AG08395 (cell line): ENCODE measurements around the gene TASP1.
"Not testable (repeated sequence)": the region's sequence is repeated elsewhere in the genome, so short reads cannot be mapped to it uniquely, and the experiment has no call there.

Experiments used
- DNase-seq: peaks from one replicate; pipeline ENCODE4 v3.0.0; 2012; ENCODE audit warnings: mixed read lengths, low spot score

The TASP1 gene

DNA sequence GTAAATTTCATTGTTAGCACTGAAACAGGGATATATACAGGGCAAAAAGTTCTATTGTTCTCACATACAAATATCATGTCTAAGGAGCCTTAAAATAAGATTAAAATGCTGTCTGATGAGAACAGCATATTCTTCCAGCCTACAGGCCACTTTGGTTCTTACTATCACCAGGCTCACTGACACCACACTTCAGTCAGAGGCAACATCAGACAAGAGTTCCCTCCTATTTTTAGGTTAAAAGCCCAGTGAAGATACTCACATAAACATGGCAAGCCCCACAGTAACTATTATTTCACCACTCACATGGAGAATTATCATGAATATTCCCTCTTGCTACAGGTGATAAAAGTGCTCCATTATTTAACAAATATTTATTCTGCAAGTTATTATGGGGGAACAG is 241.9 kb downstream of the TASP1 start:
- no peak for DNase-seq

DNA sequence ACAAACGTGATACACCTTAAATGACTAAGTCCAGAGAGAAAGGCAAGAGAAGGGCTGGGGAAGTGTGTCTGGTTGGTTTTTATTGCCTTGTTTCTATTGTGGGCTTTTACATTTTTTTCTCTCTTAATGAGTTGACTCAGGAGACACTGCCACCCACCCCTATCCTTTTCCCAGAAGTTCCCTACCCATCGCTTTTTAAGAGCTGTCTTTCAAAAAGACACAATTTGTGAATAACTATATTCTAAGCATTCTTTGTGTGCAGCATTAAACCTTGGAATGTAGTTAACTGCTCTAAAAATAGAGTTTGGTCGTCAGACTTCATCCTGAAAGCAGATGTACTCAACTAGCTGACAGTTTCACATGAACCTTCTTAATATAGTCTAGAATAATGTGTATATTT is 242.7 kb downstream of the TASP1 start:
- peak; percentile 40 for DNase-seq

DNA sequence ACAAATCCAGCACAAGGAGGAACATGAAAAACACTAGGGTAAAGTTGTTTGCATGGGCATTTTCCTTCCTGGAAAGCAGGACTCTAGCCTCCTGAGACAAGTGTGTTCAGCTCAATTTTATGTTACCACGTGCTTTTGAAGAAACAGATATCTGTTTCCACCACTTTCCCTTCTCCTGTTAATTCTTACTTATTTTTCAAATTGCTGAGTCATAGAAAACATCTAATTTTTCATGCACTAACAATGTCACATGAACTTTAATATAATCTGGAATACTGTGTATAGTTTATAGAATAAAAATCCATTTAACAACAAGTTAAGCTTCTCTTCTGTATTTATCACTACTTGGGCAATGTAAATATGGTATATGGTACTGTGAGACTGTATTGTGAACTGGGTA is 243.5 kb downstream of the TASP1 start:
- DNase-seq = no peak

DNA sequence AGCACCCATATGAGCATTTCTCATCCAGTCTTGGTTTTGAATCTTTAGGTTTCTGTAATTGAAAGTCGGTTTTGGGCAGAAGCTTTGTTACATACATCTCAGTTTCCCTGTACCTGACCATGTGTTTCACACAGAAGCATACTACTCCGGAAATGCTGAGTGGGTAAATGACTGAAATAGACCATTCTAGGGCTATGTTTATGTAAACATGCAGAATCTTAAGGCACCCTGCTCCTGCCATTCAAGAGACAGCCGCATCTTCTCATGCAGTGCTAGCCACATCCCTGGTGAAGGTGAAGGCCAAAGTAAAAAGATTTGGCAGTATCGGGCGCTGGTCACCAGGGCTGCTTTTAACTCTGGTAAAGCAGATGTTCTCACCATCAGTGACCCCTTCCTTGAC is 246.3 kb downstream of the TASP1 start:
- DNase-seq = no peak

DNA sequence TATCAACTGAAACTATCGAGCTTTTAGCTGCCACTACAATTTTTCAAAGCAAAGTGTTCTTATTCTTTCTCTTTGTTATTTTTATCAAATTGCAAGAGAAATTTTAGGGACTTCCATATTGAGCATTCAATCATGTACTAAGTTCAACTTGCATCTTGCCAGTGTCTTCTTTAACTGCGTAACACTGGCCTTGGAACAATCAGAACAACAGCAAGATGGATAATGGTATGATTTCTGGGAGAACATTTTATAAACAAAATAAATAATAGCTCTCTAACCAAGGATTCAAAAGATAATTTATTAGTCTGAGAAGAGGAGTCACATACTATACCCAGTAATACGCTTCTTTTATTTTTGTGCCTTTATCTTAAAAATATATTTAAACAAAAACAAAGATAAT is 249.6 kb downstream of the TASP1 start:
- no peak for DNase-seq

DNA sequence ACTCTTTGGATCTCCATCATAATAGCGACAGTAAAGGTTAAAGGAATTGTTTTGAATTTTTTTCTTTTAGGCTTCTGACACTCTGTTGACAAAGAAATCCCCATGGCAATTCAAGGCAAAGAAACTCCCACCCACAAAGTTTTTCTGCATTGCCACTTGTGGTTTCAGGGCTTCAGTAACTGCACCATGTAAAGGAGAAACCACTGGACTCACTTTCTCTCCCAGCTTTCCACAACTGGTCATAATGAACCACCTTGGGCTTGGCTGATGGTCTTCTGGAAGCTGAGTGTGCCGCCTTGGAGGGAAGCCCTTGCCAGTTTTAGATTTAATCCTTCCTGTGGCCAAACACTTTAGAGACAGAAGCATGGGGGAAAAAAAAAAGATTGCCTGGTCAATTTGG is 254.6 kb downstream of the TASP1 start:
- DNase-seq = no peak

DNA sequence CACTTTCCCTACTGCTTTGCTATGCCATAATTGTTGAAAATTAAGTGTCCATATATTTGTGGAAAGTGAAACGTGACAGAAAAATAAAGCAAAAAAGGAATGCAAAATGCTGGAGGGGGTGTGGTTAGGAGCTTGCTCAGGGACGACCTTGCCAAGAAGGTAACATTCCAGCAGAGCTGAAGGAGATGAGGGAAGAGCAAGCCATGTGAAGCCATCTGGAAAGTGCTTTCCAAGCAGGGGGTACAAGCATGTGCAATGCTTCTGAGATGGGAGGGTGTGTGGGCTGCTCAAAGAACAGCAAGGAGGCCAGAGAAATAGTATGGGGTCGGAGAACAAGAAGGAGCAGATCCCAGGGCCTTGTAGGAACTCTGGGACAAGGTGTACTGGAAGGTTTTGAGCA is 255.9 kb downstream of the TASP1 start:
- DNase-seq = no peak

DNA sequence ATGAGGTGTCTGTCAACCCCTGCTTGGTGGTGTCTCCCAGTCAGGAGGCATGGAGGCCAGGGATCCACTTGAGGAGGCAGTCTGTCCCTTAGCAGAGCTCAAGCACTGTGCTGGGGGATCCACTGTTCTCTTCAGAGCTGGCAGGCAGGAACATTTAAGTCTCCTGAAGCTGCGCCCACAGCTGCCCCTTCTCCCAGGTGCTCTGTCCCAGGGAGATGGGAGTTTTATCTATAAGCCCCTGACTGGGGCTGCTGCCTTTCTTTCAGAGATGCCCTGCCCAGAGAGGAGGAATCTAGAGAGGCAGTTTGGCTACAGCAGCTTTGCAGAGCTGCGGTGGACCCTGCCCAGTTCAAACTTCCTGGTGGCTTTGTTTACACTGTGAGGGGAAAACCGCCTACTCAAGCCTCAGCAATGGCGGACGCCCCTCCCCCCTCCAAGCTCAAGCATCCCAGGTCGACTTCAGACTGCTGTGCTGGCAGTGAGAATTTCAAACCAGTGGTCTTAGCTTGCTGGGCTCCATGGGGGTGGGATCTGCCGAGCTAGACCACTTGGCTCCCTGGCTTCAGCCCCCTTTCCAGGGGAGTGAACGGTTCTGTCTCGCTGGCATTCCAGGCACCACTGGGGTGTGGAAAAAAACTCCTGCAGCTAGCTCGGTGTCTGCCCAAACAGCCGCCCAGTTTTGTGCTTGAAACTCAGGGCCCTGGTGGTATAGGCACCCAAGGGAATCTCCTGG is 258.1 kb downstream of the TASP1 start:
- DNase-seq = not testable (repeated sequence)

DNA sequence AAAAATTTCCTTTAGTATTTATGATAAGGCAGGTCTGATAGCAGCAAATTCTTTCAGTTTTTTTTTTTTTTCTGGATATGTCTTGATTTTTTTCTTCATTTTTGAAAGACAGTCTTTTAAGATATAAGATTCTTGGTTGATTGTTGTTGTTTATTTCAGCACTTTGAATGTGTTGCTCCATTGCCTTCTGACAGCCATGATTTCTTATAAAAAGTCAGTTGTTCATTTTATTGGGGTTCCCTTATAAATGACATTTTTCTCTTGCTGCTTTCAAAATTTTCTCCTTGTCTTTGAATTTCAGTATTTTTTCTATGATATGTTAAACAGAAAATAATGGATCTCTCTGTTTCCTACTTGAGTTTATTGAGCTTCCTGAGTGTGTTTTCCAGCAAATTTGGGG is 265.3 kb downstream of the TASP1 start:
- no peak for DNase-seq

DNA sequence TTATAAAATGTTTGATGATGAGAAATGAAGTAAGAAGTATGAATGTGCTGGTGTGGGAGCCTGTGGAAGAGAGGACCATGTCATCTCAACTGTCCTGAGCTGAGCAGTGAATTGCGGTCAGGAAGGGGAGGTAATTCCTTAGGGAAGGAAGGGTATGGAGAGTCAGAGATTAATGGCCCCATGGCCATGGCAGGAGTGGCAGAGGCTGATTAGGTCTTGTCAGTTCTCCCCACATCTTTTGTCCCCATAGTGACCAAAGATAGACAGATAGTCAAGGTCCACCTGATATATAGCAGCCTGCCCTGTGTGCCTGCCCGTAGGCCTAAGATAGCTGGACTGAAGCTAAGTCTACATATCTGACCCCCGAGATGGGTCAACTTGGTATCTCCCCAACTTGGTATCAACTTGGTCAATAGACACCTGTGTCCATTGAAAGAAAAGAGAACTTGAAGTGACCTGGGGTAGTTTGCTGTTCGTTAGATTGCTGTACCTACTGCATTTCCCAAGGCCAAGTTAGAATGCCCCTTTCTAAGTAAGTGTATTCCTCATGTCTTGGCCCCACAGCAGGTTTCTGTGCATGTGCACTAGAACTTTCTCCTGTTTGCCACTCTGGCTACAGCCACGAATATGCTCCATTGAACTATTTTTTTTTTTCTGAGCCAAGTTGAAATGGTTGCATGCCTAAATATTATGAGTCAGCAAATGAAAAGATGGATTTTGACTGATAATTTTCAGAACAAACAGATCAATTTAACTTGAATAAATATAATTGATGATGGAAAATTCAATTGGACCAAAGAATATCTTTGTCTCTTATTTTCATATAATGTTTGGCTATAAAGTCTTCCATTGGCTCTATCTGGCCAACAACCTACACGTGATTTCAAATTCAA is 274.2 kb downstream of the TASP1 start:
- no peak for DNase-seq

DNA sequence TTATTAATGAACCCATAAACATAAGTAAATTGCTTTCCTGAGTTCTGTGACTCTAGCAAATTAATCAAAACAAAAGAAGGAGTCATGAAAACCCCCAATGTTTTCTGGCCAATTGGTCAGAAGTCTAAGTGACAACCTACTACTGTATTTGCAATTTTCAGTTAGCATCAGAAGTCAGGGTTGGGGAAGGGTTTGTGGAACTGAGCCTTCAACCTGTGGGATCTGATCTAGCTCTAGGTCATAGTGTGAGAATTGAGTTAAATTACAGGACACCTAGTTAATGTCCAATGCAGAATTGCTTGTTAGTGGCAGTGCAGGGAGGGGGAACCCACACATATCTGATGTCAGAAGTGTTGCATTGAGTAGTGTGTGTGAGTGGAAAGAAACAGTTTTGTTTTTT is 275.3 kb downstream of the TASP1 start:
- no peak for DNase-seq

DNA sequence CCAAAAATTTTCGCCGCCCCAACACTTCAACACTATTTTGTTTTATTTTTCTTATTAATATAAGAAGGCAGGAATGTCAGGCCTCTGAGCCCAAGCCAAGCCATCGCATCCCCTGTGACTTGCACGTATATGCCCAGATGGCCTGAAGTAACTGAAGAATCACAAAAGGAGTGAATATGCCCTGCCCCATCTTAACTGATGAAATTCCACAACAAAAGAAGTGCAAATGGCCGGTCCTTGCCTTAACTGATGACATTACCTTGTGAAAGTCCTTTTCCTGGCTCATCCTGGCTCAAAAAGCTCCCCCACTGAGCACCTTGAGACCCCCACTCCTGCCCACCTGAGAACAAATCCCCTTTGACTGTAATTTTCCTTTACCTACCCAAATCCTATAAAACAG is 276.6 kb downstream of the TASP1 start:
- not testable (repeated sequence) for DNase-seq

DNA sequence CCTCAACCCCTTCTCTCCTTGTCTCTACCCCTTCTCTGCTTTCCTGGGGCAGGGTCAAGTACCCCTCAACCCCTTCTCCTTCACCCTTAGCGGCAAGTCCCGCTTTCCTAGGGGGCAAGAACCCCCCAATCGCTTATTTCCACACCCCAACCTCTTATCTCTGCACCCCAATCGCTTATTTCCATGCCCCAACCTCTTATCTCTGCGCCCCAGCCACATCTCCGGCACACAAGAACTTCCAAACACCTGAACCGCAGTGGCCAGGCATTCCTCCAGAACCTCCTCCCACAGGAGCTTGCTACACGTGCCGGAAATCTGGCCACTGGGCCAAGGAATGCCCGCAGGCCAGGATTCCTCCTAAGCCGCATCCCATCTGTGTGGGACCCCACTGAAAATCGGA is 279.8 kb downstream of the TASP1 start:
- not testable (repeated sequence) for DNase-seq

DNA sequence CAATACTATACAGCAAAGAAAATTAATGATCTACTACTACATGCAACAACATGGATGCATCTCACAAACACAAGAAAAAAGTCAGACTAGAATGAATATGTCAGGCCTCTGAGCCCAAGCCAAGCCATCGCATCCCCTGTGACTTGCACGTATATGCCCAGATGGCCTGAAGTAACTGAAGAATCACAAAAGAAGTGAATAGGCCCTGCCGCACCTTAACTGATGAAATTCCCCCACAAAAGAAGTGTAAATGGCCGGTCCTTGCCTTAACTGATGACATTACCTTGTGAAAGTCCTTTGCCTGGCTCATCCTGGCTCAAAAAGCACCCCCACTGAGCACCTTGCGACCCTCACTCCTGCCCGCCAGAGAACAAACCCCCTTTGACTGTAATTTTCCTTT is 280.9 kb downstream of the TASP1 start:
- DNase-seq = not testable (repeated sequence)

DNA sequence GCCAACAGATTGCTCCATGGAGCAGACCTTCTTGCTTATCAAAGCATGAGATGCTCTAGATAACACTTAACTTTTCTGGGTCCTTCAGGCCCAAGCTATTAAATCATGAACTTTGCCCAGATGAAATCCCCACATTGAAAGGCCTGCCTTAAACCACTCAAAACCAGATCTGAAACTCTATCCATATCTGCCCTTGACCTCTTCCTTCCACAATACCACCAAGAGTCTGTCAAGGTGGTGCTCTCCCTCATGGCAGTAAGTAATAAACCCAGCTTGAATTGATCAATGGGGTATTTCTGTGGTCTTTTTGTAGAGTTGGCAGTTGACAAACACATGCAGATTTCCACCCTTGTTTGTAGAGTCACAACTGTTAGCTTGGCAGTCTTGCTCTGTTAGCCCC is 282.1 kb downstream of the TASP1 start:
- DNase-seq = no peak

DNA sequence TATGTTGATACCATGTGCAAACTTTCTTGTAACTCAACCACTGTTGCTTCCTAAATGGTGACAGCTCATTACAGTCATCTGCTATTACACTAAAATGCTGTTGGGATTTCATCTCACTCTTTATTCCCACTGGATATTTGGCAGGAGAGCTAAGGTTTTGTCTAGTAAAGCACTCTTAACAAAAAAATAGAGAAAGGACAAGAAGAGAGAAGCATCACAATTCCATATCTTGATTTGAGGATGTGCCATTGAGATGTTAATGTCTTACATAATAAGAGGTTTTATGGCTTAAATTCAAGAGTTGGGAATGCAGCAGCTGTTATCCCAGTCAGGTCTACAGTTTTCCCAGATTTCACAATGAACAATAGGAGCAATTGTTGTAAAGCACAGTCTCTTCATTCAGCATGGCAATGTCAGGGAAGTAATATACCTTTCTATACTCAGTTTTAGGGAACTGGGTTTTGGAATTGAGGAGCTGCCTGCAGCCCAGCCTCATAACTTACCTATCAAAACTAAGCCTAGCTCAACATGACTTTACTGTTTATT is 282.7 kb downstream of the TASP1 start:
- no peak for DNase-seq

DNA sequence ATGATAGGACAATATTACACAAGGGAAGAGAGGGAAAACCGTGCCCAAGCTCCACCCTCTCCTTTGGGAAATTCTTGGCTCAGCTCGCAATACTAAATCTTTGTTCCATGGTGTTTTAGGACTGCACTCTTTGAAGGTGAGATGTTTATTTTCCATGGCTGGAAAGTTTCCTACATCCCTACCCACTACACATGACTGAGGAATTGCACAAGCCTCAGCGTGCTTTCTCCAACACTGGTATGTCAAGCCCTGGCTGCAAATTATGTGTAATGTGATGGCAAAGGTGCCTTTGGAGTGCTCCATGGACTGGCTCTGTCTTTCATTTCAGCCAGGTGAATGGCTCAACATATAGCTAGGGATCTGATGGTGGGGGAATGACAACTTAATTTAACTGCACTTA is 283.3 kb downstream of the TASP1 start:
- no peak for DNase-seq

DNA sequence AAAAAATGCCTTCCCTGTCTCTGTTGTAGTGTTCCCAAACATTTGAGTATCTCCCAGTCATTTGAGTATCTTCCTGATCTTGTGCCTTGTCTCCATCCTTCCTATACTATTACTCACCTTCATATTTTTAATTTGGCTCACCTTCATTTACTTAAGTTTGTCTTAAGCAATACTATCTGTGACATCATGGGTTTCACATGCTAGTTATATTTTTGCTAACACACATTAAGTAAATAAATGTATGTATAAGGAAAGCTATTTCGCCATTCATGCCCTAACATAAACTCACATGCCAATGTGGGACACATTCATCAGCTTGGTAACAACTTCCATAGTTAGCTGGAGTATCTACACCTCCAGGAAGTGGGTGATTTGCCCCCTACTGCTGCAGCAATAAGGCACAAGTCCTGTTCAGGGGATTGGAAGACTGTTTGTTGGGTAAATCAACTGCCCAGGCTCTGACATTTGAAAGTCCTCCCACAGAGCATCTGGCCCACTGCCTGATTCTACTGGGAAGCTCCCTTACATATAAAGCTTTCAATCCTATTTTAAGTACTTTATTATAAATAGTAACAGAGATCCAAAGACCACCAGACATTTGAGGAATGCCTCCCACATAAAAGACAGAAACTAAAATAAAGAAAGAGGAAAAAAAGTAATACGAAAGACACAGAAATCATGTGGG is 285.3 kb downstream of the TASP1 start:
- no peak for DNase-seq

DNA sequence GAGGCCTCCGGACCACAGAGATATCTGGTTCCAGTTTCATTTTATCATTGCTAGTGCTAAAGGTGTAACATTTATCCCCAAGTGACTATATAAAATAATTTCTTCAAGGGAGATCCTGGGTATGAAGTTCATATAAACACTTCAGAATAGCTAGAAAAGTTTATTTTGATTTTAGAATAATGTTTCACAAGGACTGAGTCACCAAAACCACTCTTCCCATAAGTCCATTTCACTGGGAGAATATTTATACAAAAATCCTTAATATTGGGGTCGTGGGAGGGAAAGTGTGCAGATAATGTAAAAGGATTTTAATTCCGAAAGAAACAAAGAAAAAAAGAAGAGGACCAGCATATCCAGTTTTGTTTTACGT is 289.5 kb downstream of the TASP1 start:
- DNase-seq = no peak

DNA sequence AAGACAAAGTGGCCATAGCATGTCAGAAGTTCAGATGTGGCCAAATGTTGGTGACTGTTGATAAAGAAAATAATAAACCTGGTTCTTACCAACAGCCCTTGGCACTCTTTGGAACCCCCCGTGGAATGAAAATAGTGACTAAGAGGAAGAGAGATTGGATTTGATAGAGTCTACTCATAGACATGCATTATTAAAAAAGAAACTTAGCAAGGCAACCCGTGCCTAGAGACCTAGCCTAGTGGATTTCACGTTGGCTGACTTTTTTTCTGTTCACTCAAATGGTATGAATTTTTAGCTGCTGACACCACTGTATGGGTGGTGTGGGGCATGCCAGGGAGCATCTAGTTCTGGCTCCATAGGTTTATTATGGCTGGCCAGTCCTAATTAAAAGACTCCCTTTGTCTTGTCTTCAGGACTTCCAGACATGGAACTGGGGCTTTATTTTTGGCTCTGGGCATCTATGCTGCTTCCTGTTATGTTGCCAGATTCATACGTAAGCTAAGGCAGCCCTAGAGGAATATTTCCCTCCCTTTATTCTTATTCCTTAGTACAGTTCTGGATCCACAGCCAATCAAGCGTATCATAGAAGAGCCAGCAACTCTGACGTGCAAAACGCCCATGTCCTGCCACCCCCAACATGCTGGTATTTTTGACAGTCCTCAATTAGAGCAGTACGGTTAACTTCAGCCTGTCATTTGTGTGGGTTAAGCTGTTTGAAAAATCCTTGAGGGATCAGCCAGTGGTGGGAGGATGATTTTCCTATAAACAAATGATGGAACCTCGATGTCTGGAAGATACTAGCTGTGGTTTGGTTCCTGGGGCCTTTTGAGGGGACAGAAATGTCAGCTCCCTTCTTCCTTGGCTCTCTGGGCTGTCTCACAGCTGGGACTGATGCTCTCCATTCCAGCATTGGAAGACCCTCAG is 290.2 kb downstream of the TASP1 start:
- peak; percentile 33 for DNase-seq

DNA sequence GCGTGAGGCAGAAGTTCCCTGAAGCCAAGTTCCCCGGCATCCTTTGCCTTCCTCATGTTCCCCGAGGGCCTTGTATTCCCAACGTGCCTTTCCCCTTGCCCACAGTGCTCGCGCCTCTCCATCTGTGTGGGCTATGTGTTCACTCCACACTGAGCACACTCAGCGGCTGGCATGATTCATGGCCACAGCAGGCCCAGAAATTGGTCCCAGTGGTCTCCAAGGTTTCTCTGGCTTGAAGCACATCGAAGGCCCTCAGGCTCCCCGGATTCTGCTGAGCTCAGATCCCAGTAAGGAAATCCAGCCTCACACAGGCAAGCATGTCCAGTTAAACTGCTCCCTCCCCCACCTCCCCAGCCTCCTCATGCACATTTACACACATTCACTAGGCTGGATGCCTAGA is 294.1 kb downstream of the TASP1 start:
- DNase-seq = no peak
